B cell (primary cell): ENCODE measurements around the gene LCN15. TPM values are rescaled to one million over a fixed set of nuclear protein-coding genes. Genes with fewer than 3 reads are reported as not detected.

Source experiments
- ATAC-seq: fragments of 200-7000 bp; cut with Tn5 transposase; one replicate; pipeline ENCODE4 v1.10.0; 2021; ENCODE audit warnings: low read depth, mild to moderate bottlenecking, moderate number of reproducible peaks, moderate library complexity
- CTCF ChIA-PET: fragments of 350-600 bp; sonication (Branson Sonifier 250); formaldehyde crosslinking; loops from one replicate; lab custom pipeline; 2021; ENCODE audit warnings: antibody characterized with exemption, inconsistent platforms; lab: Charles Lee
- POLR2A ChIA-PET: fragments of 350-600 bp; sonication (Branson Sonifier 250); formaldehyde crosslinking; loops from one replicate; lab custom pipeline; 2021; ENCODE audit warnings: antibody characterized with exemption; lab: Charles Lee
- DNase-seq: peaks from one replicate; pipeline ENCODE4 v3.0.0; 2013
- H2AFZ ChIP-seq: 2 replicates; pipeline ENCODE4 v1.6.1; 2012; ENCODE audit warnings: mild to moderate bottlenecking, low read depth, low read length; ENCODE audit not compliant: insufficient read depth, poor library complexity, severe bottlenecking
- H3K27ac ChIP-seq, 2 donors: 1 replicate in 1 of 2; 2 replicates in 1 of 2; pipeline ENCODE4 v1.5.1; 2012 to 2013; ENCODE audit warnings: low read length in 2 of 2, mild to moderate bottlenecking in 2 of 2, moderate library complexity in 1 of 2
- H3K27me3 ChIP-seq, 4 experiments: fragments of 200-600 bp in 1 of 4; sonication (generic) in 1 of 4; replicated peaks in 1 of 4; 1 replicate in 2 of 4; 2 replicates in 2 of 4; pipeline versions ENCODE4 v1.6.1 to v1.7.0; 2013 to 2016; ENCODE audit warnings: low read length in 3 of 4, mild to moderate bottlenecking in 2 of 4, mixed read lengths in 1 of 4, moderate library complexity in 1 of 4; ENCODE audit not compliant: insufficient read depth in 4 of 4, control insufficient read depth in 3 of 4; ENCODE audit errors: control extremely low read depth in 1 of 4
- H3K36me3 ChIP-seq, 2 experiments: replicated peaks in 1 of 2; 1 replicate in 1 of 2; 2 replicates in 1 of 2; pipeline versions ENCODE4 v1.6.1 to v1.7.1; 2013; ENCODE audit warnings: low read length in 1 of 2; ENCODE audit not compliant: insufficient read depth in 2 of 2, control insufficient read depth in 1 of 2; ENCODE audit errors: control extremely low read depth in 1 of 2, extremely low read depth in 1 of 2
- H3K4me1 ChIP-seq, 2 donors: fragments of 200-600 bp in 1 of 2; sonication (generic) in 1 of 2; 1 replicate in 1 of 2; 2 replicates in 1 of 2; pipeline versions ENCODE4 v1.5.1 to v1.6.1; 2013 to 2017; ENCODE audit warnings: low read length in 2 of 2; ENCODE audit not compliant: control insufficient read depth in 2 of 2, insufficient read depth in 2 of 2
- H3K4me2 ChIP-seq: replicated peaks from 2 replicates; pipeline ENCODE3; 2012; ENCODE audit warnings: mild to moderate bottlenecking, low read depth, low read length; ENCODE audit not compliant: poor library complexity, severe bottlenecking
- H3K4me3 ChIP-seq, 5 experiments: fragments of 200-600 bp in 1 of 5; sonication (generic) in 1 of 5; 1 replicate in 3 of 5; 2 replicates in 2 of 5; pipeline versions ENCODE4 v1.5.1 to v1.7.0; 2011 to 2016; ENCODE audit warnings: low read length in 4 of 5, mild to moderate bottlenecking in 4 of 5, low read depth in 2 of 5, control low read depth in 1 of 5, moderate library complexity in 1 of 5; ENCODE audit not compliant: insufficient read depth in 1 of 5; ENCODE audit errors: control extremely low read depth in 1 of 5, extremely low read depth in 1 of 5
- H3K79me2 ChIP-seq: fragments of 200-600 bp; sonication (generic); one replicate; pipeline ENCODE4 v1.6.0; 2016; ENCODE audit warnings: low read length; ENCODE audit not compliant: control insufficient read depth, insufficient read depth
- H3K9ac ChIP-seq: fragments of 200-600 bp; sonication (generic); 2 replicates; pipeline ENCODE4 v1.6.1; 2017; ENCODE audit warnings: mild to moderate bottlenecking, low read length, moderate library complexity
- H3K9me3 ChIP-seq, 3 donors: one replicate each; pipeline versions ENCODE4 v1.6.1 to v1.7.1; 2013; ENCODE audit warnings: low read length in 2 of 3; ENCODE audit not compliant: control insufficient read depth in 2 of 3, insufficient read depth in 1 of 3; ENCODE audit errors: control extremely low read depth in 1 of 3
- H4K20me1 ChIP-seq: 2 replicates; pipeline ENCODE4 v1.6.0; 2012; ENCODE audit warnings: mild to moderate bottlenecking, low read length; ENCODE audit not compliant: insufficient read depth, control insufficient read depth, poor library complexity, severe bottlenecking
- H3K27ac Mint-ChIP-seq: one replicate; pipeline ENCODE4 v1.8.0; 2021; ENCODE audit warnings: mixed read lengths
- H3K27me3 Mint-ChIP-seq: one replicate; pipeline ENCODE4 v1.8.0; 2021; ENCODE audit warnings: mixed read lengths
- H3K4me1 Mint-ChIP-seq: one replicate; pipeline ENCODE4 v1.8.0; 2021; ENCODE audit warnings: mixed read lengths
- H3K4me3 Mint-ChIP-seq: one replicate; pipeline ENCODE4 v1.8.0; 2021; ENCODE audit warnings: mixed read lengths
- H3K9me3 Mint-ChIP-seq: one replicate; pipeline ENCODE4 v1.8.0; 2022; ENCODE audit warnings: mixed read lengths; ENCODE audit not compliant: insufficient read depth
- EZH2 ChIP-seq: IDR thresholded peaks from 2 replicates; pipeline ENCODE4 v1.6.1; 2012; ENCODE audit warnings: borderline replicate concordance, low read depth, mild to moderate bottlenecking, moderate library complexity, low read length; ENCODE audit not compliant: insufficient read depth, poor library complexity, severe bottlenecking
- WGBS: methylation state at CpG from one replicate; pipeline ENCODE4 v1.1.5; 2013; ENCODE audit warnings: missing lambda C conversion rate; ENCODE audit not compliant: insufficient coverage; 5-methylcytosine and 5-hydroxymethylcytosine counted together
- intact Hi-C: fragments of 100-400 bp; cut with micrococcal nuclease; formaldehyde crosslinking; loops from one replicate; pipeline ENCODE4 v1.10.0; 2022
- polyA plus RNA-seq: library from polyadenylated mRNA; depleted of rRNA; stranded (reverse); fragments of >200 nt; gene quantifications from 2 replicates; pipeline ENCODE4 v1.2.3, GENCODE V29; 2012
- total RNA-seq, 2 donors: library from RNA; stranded (reverse); fragments of 120-200 nt in 1 of 2; gene quantifications; 1 replicate in 1 of 2; 2 replicates in 1 of 2; pipeline versions ENCODE4 v1.2.3 to v1.2.4, GENCODE V29; 2013 to 2022
- TF ChIP-seq, protein P1 (sequence below): fragments of 200-600 bp; IDR thresholded peaks from one replicate; pipeline ENCODE4 v1.8.0; 2022; ENCODE audit warnings: antibody characterized with exemption, mild to moderate bottlenecking

Gene LCN15
- total and polyA plus RNA-seq, 2 donors (not counting 1 experiment from before 2014, with no cell fraction given): not detected

DNA sequence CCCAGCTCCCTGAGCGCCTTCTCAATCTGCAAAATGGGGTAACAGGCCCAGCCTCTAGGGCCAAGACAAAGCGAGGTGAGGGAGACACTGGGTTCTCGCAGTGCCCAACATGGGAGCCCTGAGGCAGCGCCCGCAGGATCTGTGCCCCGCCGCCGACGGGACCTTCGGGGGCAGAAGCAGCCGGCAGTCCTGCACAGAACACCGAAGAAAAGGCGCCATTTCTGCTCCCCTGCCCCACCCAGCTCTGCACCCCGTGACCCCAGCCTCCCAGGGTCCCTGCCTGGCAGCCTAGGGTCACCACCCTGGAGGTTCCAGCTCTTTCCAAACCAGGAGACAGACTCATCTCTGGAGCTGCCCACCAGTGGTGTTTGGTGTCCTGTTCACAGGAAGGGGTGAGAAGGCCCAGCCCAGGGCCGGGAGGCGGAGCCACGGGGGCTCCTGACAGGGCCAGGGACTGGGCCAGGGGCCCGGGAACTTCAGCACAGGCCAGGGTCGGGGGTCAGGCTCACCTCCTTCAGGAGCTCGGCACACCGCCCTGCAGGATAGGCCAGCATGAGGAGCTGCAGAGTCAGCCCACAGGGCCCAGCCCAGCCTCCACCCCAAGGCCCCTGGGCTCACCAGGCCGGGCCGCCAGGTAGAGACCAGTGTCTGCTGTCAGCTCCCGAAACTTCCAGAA lies 9.6 kb downstream of the LCN15 start:
- Histone ChIP-seq H4K20me1 (no peaks in the 10 kb centered on the region), H3K9me3 (peaks cover 4 to 69% (median 29%) of the 10 kb centered on the region in 3 donors), H2AFZ (no peak overlapping the region), H3K36me3 (no peaks in the 10 kb centered on the region), H3K4me1 (peaks cover 55 to 73% of the 10 kb centered on the region in 2 donors), H3K27ac (peak overlapping the region; percentile 38 to 44), H3K9ac (no peak overlapping the region), H3K4me3 (no peak overlapping the region), H3K27me3 (no peaks in the 10 kb centered on the region), H3K79me2 (peaks cover 1% of the 10 kb centered on the region), H3K4me2 (peak overlapping the region; percentile 60)
- ChIA-PET POLR2A (interaction anchor here (1.6 to 2.7 kb wide), 4 partner anchors 9 to 27 kb away, joined by 6 to 11 read pairs (median 8); partner anchors contain the start of gene LCN10), CTCF (interaction anchor here (0.6 to 2.6 kb wide), 5 partner anchors 13 to 27 kb away, joined by 3 to 14 read pairs (median 3); no protein-coding TSS in a partner anchor)
- no peaks in the 10 kb centered on the region for H3K27me3 Mint-ChIP-seq
- peaks cover 54% of the 10 kb centered on the region for H3K4me1 Mint-ChIP-seq
- TF ChIP-seq, protein P1, sequence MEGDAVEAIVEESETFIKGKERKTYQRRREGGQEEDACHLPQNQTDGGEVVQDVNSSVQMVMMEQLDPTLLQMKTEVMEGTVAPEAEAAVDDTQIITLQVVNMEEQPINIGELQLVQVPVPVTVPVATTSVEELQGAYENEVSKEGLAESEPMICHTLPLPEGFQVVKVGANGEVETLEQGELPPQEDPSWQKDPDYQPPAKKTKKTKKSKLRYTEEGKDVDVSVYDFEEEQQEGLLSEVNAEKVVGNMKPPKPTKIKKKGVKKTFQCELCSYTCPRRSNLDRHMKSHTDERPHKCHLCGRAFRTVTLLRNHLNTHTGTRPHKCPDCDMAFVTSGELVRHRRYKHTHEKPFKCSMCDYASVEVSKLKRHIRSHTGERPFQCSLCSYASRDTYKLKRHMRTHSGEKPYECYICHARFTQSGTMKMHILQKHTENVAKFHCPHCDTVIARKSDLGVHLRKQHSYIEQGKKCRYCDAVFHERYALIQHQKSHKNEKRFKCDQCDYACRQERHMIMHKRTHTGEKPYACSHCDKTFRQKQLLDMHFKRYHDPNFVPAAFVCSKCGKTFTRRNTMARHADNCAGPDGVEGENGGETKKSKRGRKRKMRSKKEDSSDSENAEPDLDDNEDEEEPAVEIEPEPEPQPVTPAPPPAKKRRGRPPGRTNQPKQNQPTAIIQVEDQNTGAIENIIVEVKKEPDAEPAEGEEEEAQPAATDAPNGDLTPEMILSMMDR: no peak
- TF ChIP-seq EZH2: no peak
- intact Hi-C loops: loop anchor here (10.0 kb wide), 1 partner anchor 210 kb away; the partner anchor contains the start of gene NOTCH1
- peak overlapping the region; percentile 26 for H3K4me3 Mint-ChIP-seq
- 82% methylated on average over 22 of the region's 24 CpGs for WGBS
- peak overlapping the region; percentile 74 for H3K27ac Mint-ChIP-seq
- ATAC-seq: no peak
- peaks cover 5% of the 10 kb centered on the region for H3K9me3 Mint-ChIP-seq
- DNase-seq: peak; percentile 40
